HEK293 (cell line): ENCODE measurements around the gene ARHGAP6.

Experiments
- CTCF ChIP-seq: fragments of 450-650 bp; formaldehyde crosslinking; IDR thresholded peaks from 2 replicates; pipeline ENCODE4 v1.5.1; 2016; ENCODE audit warnings: missing biosample characterization, missing genetic modification characterization
- KLF10 ChIP-seq: fragments of 450-650 bp; IDR thresholded peaks from 2 replicates; pipeline ENCODE4 v1.5.1; 2018; ENCODE audit warnings: missing biosample characterization, mild to moderate bottlenecking, missing genetic modification characterization
- KLF16 ChIP-seq: fragments of 450-650 bp; formaldehyde crosslinking; IDR thresholded peaks from 2 replicates; pipeline ENCODE4 v1.5.1; 2017; ENCODE audit warnings: missing biosample characterization, missing genetic modification characterization
- REST ChIP-seq: fragments of 450-650 bp; formaldehyde crosslinking; IDR thresholded peaks from 2 replicates; pipeline ENCODE4 v1.5.1; 2016; ENCODE audit warnings: missing biosample characterization, missing genetic modification characterization
- SALL2 ChIP-seq: fragments of 450-650 bp; formaldehyde crosslinking; IDR thresholded peaks from 2 replicates; pipeline ENCODE4 v1.5.0; 2017; ENCODE audit warnings: missing biosample characterization, mild to moderate bottlenecking, missing genetic modification characterization, borderline replicate concordance
- YY1 ChIP-seq: fragments of 450-650 bp; formaldehyde crosslinking; IDR thresholded peaks from 2 replicates; pipeline ENCODE4 v1.5.1; 2018; ENCODE audit warnings: missing biosample characterization, missing genetic modification characterization
- ZEB2 ChIP-seq: fragments of 450-650 bp; formaldehyde crosslinking; IDR thresholded peaks from 2 replicates; pipeline ENCODE4 v1.5.1; 2016; ENCODE audit warnings: missing biosample characterization, missing genetic modification characterization
- ZFP41 ChIP-seq: fragments of 450-650 bp; formaldehyde crosslinking; IDR thresholded peaks from 2 replicates; pipeline ENCODE4 v1.5.1; 2016; ENCODE audit warnings: missing biosample characterization, missing genetic modification characterization, borderline replicate concordance
- ZFP69B ChIP-seq: fragments of 450-650 bp; formaldehyde crosslinking; IDR thresholded peaks from 2 replicates; pipeline ENCODE4 v1.5.1; 2016; ENCODE audit warnings: missing biosample characterization, missing genetic modification characterization
- ZNF211 ChIP-seq: fragments of 450-650 bp; formaldehyde crosslinking; IDR thresholded peaks from 2 replicates; pipeline ENCODE4 v1.5.1; 2016; ENCODE audit warnings: low read depth, missing biosample characterization, missing genetic modification characterization
- ZNF658 ChIP-seq: fragments of 450-650 bp; formaldehyde crosslinking; IDR thresholded peaks from 2 replicates; pipeline ENCODE4; 2016; ENCODE audit warnings: missing biosample characterization, missing genetic modification characterization
- ZNF692 ChIP-seq: fragments of 450-650 bp; formaldehyde crosslinking; IDR thresholded peaks from 2 replicates; pipeline ENCODE4 v1.5.1; 2016; ENCODE audit warnings: missing biosample characterization, missing genetic modification characterization
- ZNF701 ChIP-seq: fragments of 450-650 bp; formaldehyde crosslinking; IDR thresholded peaks from 2 replicates; pipeline ENCODE4 v1.5.1; 2016; ENCODE audit warnings: missing biosample characterization, missing genetic modification characterization

GRCh38 chrX:11261260-11261659, 404.5 kb downstream of the ARHGAP6 start:
- TF ChIP-seq YY1 (tag by site-specific recombination) (no peak), CTCF (tag by site-specific recombination) (no peak), REST (no peak), ZEB2 (no peak), ZFP41 (tag by site-specific recombination) (no peak), KLF10 (tag by site-specific recombination) (no peak), KLF16 (tag by site-specific recombination) (no peak), ZNF658 (tag by site-specific recombination) (no peak), SALL2 (tag by site-specific recombination) (no peak), ZNF692 (no peak), ZNF701 (tag by site-specific recombination) (no peak), ZFP69B (tag by site-specific recombination) (no peak), ZNF211 (tag by site-specific recombination) (no peak)
